Vagina (tissue), 2 donors: Measurements from ENCODE around the gene GK.

Source experiments
- CTCF ChIP-seq, 3 experiments: fragments of 450-650 bp in 2 of 3; fragments of 200-600 bp in 1 of 3; sonication (generic) in 1 of 3; IDR thresholded peaks; one replicate each; pipeline ENCODE4 v1.5.1; 2017 to 2019; ENCODE audit warnings: antibody characterized with exemption in 3 of 3, mild to moderate bottlenecking in 2 of 3, moderate library complexity in 2 of 3
- POLR2A ChIP-seq, 2 donors: fragments of 450-650 bp; IDR thresholded peaks; one replicate each; pipeline ENCODE4 v1.6.1; 2017; ENCODE audit warnings: antibody characterized with exemption in 2 of 2, mild to moderate bottlenecking in 2 of 2, moderate library complexity in 2 of 2

GRCh38 chrX:30734782-30735181 lies 81.6 kb downstream of the GK start:
- TF ChIP-seq CTCF (IDR thresholded peaks at IDR 0.05) = no peak
- no peak for TF ChIP-seq POLR2A (IDR thresholded peaks at IDR 0.05)
